ENCODE measurements around the gene MAGI2. TPM values are rescaled to one million over a fixed set of nuclear protein-coding genes. Genes with fewer than 3 reads are reported as not detected.

The MAGI2 gene
- total RNA-seq, 3 donors from 2014 or later (not counting 1 experiment from before 2014, with no cell fraction given): 0.09 to 0.48 (median 0.27) TPM

- Histone ChIP-seq H3K27me3 (ENCODE audit: control insufficient read depth, insufficient read depth, low read length) (no peaks in the 10 kb centered on the region), H3K27ac (ENCODE audit: low read length) (no peak overlapping the region), H3K36me3 (ENCODE audit: control insufficient read depth, insufficient read depth, low read length) (no peaks in the 10 kb centered on the region), H3K4me1 (ENCODE audit: control insufficient read depth, insufficient read depth, low read length) (no peaks in the 10 kb centered on the region), H3K9me3 (ENCODE audit: control insufficient read depth, insufficient read depth, low read length) (peaks cover 4% of the 10 kb centered on the region), H3K4me3 (ENCODE audit: low read length) (no peak overlapping the region)
- Mint-ChIP-seq H3K27ac (no peak overlapping the region), H3K4me1 (no peaks in the 10 kb centered on the region), H3K27me3 (ENCODE audit: low read depth in 2 of 2) (no peaks in the 10 kb centered on the region), H3K36me3 (no peaks in the 10 kb centered on the region), H3K4me3 (no peak overlapping the region), H3K9me3 (peaks cover 6% of the 10 kb centered on the region in 2 donors)
- intact Hi-C loops (cut with micrococcal nuclease): no loop called here
- WGBS (ENCODE audit: insufficient coverage): 16% methylated on average over 4 of the region's 8 CpGs
- DNase-seq (peak in 1 of 2 donors; percentile 1), ATAC-seq (no peak)
- no peak for TF ChIP-seq CTCF (IDR thresholded peaks at IDR 0.05)
Observed at GRCh38 chr7:79176859-79177477, 276.5 kb downstream of the MAGI2 start.

DNA sequence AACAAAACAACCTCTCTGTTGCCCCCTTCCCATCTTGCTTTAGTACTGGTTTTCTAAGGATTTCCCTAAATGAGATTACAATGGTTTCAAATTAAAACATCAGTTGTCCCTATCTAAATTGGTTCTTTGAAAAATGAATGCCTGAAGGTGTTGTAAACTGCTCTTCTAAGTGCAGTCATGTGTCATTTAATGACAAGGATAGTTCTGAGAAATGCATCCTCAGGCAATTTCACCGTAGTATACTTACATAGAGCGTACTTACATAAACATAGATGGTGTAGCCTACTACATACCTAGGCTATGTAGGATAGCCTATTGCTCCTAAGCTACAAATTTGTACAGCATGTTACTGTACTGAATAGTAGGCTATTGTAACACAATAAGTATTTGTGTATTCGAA is 278.1 kb downstream of the MAGI2 start:
- WGBS (ENCODE audit: insufficient coverage): no CpG with 5 or more reads among the region's 3 CpGs
- ATAC-seq (no peak), DNase-seq (no peak)
- Mint-ChIP-seq H3K4me3 (no peak overlapping the region), H3K36me3 (no peaks in the 10 kb centered on the region), H3K27ac (no peak overlapping the region), H3K4me1 (no peaks in the 10 kb centered on the region), H3K9me3 (peaks cover 5 to 6% of the 10 kb centered on the region in 2 donors), H3K27me3 (ENCODE audit: low read depth in 2 of 2) (no peaks in the 10 kb centered on the region)
- H3K4me1 ChIP-seq (ENCODE audit: control insufficient read depth, insufficient read depth, low read length): no peaks in the 10 kb centered on the region
- no peaks in the 10 kb centered on the region for H3K27me3 ChIP-seq (ENCODE audit: control insufficient read depth, insufficient read depth, low read length)
- TF ChIP-seq CTCF (IDR thresholded peaks at IDR 0.05): no peak
- H3K27ac ChIP-seq (ENCODE audit: low read length): no peak overlapping the region
- no peaks in the 10 kb centered on the region for H3K36me3 ChIP-seq (ENCODE audit: control insufficient read depth, insufficient read depth, low read length)
- H3K9me3 ChIP-seq (ENCODE audit: control insufficient read depth, insufficient read depth, low read length): no peaks in the 10 kb centered on the region
- intact Hi-C loops (cut with micrococcal nuclease): no loop called here
- no peak overlapping the region for H3K4me3 ChIP-seq (ENCODE audit: low read length)

GRCh38 chr7:79165225-79165624 is 288.2 kb downstream of the MAGI2 start:
- no peak overlapping the region for H3K4me3 Mint-ChIP-seq
- H3K36me3 Mint-ChIP-seq: no peaks in the 10 kb centered on the region
- no peak overlapping the region for H3K4me3 ChIP-seq (ENCODE audit: low read length)
- H3K4me1 Mint-ChIP-seq: no peaks in the 10 kb centered on the region
- 100% methylated on average over 1 of the region's 1 CpG for WGBS (ENCODE audit: insufficient coverage)
- no peaks in the 10 kb centered on the region for H3K27me3 Mint-ChIP-seq (ENCODE audit: low read depth in 2 of 2)
- no peak overlapping the region for H3K27ac Mint-ChIP-seq
- intact Hi-C loops (cut with micrococcal nuclease): no loop called here
- no peak for TF ChIP-seq CTCF (IDR thresholded peaks at IDR 0.05)
- no peak for DNase-seq
- no peaks in the 10 kb centered on the region for H3K4me1 ChIP-seq (ENCODE audit: control insufficient read depth, insufficient read depth, low read length)
- H3K36me3 ChIP-seq (ENCODE audit: control insufficient read depth, insufficient read depth, low read length): no peaks in the 10 kb centered on the region
- ATAC-seq: no peak
- no peaks in the 10 kb centered on the region for H3K27me3 ChIP-seq (ENCODE audit: control insufficient read depth, insufficient read depth, low read length)
- no peak overlapping the region for H3K27ac ChIP-seq (ENCODE audit: low read length)
- peaks cover 6 to 11% of the 10 kb centered on the region in 2 donors for H3K9me3 Mint-ChIP-seq
- H3K9me3 ChIP-seq (ENCODE audit: control insufficient read depth, insufficient read depth, low read length): peaks cover 3% of the 10 kb centered on the region

Measured in natural killer cell (primary cell).